Astrocyte (in vitro differentiated cells and primary cell): Measurements from ENCODE around the gene TRPV6.

Source experiments
- CTCF ChIP-seq: IDR thresholded peaks from 2 replicates; pipeline ENCODE4 v1.5.1; 2011; ENCODE audit warnings: low read depth, mild to moderate bottlenecking, inconsistent platforms, low read length, moderate library complexity; ENCODE audit not compliant: insufficient read depth
- EZH2 ChIP-seq: IDR thresholded peaks from 2 replicates; pipeline ENCODE4 v1.6.1; 2012; ENCODE audit warnings: mild to moderate bottlenecking, low read length, inconsistent platforms; ENCODE audit not compliant: insufficient read depth

GRCh38 chr7:142870566-142871259 is 14.8 kb downstream of the TRPV6 start:
- TF ChIP-seq CTCF, result no peak
- no peak for TF ChIP-seq EZH2
